NB4 (cell line): Measurements from ENCODE around the gene GSTT2B.
"Not testable (repeated sequence)": the region's sequence is repeated elsewhere in the genome, so short reads cannot be mapped to it uniquely, and the experiment has no call there.

ENCODE experiments used
- CTCF ChIP-seq: IDR thresholded peaks from one replicate; pipeline ENCODE4 v1.5.1; 2012; ENCODE audit warnings: low read depth, low read length
- MAX ChIP-seq: IDR thresholded peaks from 2 replicates; pipeline ENCODE4 v1.6.1; 2011; ENCODE audit warnings: low read depth, low read length
- MYC ChIP-seq: IDR thresholded peaks from 2 replicates; pipeline ENCODE4 v1.6.1; 2011; ENCODE audit warnings: low read depth, low read length
- POLR2A ChIP-seq: IDR thresholded peaks from 2 replicates; pipeline ENCODE4 v1.6.1; 2011; ENCODE audit warnings: mild to moderate bottlenecking; ENCODE audit not compliant: insufficient read length; ENCODE audit errors: extremely low read depth

GRCh38 chr22:23980567-23980966 is 19.6 kb upstream of the GSTT2B start:
- TF ChIP-seq CTCF, POLR2A, MYC, MAX: not testable (repeated sequence)
